ENCODE results near the gene MGAT5B.

The MGAT5B gene

GRCh38 chr17:76943202-76943601 lies 75.0 kb downstream of the MGAT5B start:
- no peak for FAIRE-seq
- TF ChIP-seq POLR2A (IDR thresholded peaks at IDR 0.05; ENCODE audit: low read depth, low read length), result no peak
- DNase-seq (ENCODE audit: insufficient read length, low spot score), result no peak

GRCh38 chr17:76943781-76944213 lies 75.6 kb downstream of the MGAT5B start:
- FAIRE-seq (no peak), DNase-seq (ENCODE audit: insufficient read length, low spot score) (no peak)
- no peak for TF ChIP-seq POLR2A (IDR thresholded peaks at IDR 0.05; ENCODE audit: low read depth, low read length)

- DNase-seq (ENCODE audit: insufficient read length, low spot score), result no peak
- FAIRE-seq, result no peak
- no peak for TF ChIP-seq POLR2A (IDR thresholded peaks at IDR 0.05; ENCODE audit: low read depth, low read length)
Measured at GRCh38 chr17:76944477-76944876, 76.3 kb downstream of the MGAT5B start.

GRCh38 chr17:76946111-76946771 lies 78.0 kb downstream of the MGAT5B start:
- no peak for TF ChIP-seq POLR2A (IDR thresholded peaks at IDR 0.05; ENCODE audit: low read depth, low read length)
- no peak for DNase-seq (ENCODE audit: insufficient read length, low spot score)
- no peak for FAIRE-seq

GRCh38 chr17:76946772-76947135 lies 78.5 kb downstream of the MGAT5B start:
- FAIRE-seq, result no peak
- no peak for TF ChIP-seq POLR2A (IDR thresholded peaks at IDR 0.05; ENCODE audit: low read depth, low read length)
- DNase-seq (ENCODE audit: insufficient read length, low spot score), result no peak

- DNase-seq (ENCODE audit: insufficient read length, low spot score) (no peak), FAIRE-seq (no peak)
- no peak for TF ChIP-seq POLR2A (IDR thresholded peaks at IDR 0.05; ENCODE audit: low read depth, low read length)
Measured at GRCh38 chr17:76947309-76947708, 79.1 kb downstream of the MGAT5B start.

- TF ChIP-seq POLR2A (IDR thresholded peaks at IDR 0.05; ENCODE audit: low read depth, low read length), result no peak
- DNase-seq (ENCODE audit: insufficient read length, low spot score), result no peak
- FAIRE-seq, result no peak
Measured at GRCh38 chr17:76947771-76948170, 79.6 kb downstream of the MGAT5B start.

GRCh38 chr17:76948301-76948700 lies 80.1 kb downstream of the MGAT5B start:
- no peak for TF ChIP-seq POLR2A (IDR thresholded peaks at IDR 0.05; ENCODE audit: low read depth, low read length)
- no peak for DNase-seq (ENCODE audit: insufficient read length, low spot score)
- no peak for FAIRE-seq

GRCh38 chr17:76948726-76949342 lies 80.6 kb downstream of the MGAT5B start:
- no peak for TF ChIP-seq POLR2A (IDR thresholded peaks at IDR 0.05; ENCODE audit: low read depth, low read length)
- DNase-seq (ENCODE audit: insufficient read length, low spot score) (no peak), FAIRE-seq (no peak)

GRCh38 chr17:76949913-76950695 lies 81.9 kb downstream of the MGAT5B start:
- DNase-seq (ENCODE audit: insufficient read length, low spot score) (no peak), FAIRE-seq (no peak)
- TF ChIP-seq POLR2A (IDR thresholded peaks at IDR 0.05; ENCODE audit: low read depth, low read length), result no peak

- no peak for DNase-seq (ENCODE audit: insufficient read length, low spot score)
- FAIRE-seq, result no peak
- no peak for TF ChIP-seq POLR2A (IDR thresholded peaks at IDR 0.05; ENCODE audit: low read depth, low read length)
Measured at GRCh38 chr17:76951375-76951905, 83.2 kb downstream of the MGAT5B start.

GRCh38 chr17:76952402-76952801 lies 84.2 kb downstream of the MGAT5B start:
- no peak for FAIRE-seq
- TF ChIP-seq POLR2A (IDR thresholded peaks at IDR 0.05; ENCODE audit: low read depth, low read length), result no peak
- no peak for DNase-seq (ENCODE audit: insufficient read length, low spot score)

GRCh38 chr17:76953066-76953465 lies 84.9 kb downstream of the MGAT5B start:
- no peak for FAIRE-seq
- no peak for TF ChIP-seq POLR2A (IDR thresholded peaks at IDR 0.05; ENCODE audit: low read depth, low read length)
- DNase-seq (ENCODE audit: insufficient read length, low spot score), result no peak

GRCh38 chr17:76953946-76954345 lies 85.7 kb downstream of the MGAT5B start:
- FAIRE-seq (no peak), DNase-seq (ENCODE audit: insufficient read length, low spot score) (no peak)
- TF ChIP-seq POLR2A (IDR thresholded peaks at IDR 0.05; ENCODE audit: low read depth, low read length), result no peak

Data from H54 (cell line).